ENCODE results near the gene MID1.

The MID1 gene

DNA sequence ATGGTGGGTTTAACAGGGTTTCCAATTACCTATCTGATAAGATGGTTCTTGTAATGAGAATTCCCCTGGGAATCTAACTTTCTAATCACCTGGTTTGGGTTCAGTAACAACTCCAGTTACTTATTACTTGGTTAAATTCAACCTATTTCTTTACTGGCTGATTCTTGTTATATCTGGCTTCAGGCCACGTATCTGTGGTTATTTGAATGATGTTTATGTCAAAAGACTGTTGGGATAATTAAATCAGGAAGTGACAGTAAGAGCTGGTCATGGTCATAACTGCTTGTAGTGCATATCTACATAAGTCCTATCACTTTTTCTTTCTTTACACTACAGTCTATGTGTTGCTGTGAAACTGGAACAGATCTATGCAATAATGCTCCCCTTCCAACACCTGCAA lies 108.1 kb downstream of the MID1 start:
- Histone ChIP-seq H3K9me3 (ENCODE audit: insufficient read depth, low read length) (no peaks in the 10 kb centered on the region), H3K4me1 (ENCODE audit: low read length) (no peaks in the 10 kb centered on the region), H3K36me3 (replicated peaks; ENCODE audit: low read depth, low read length) (no peaks in the 10 kb centered on the region), H2AFZ (ENCODE audit: low read depth, low read length) (no peak overlapping the region), H3K4me3 (ENCODE audit: low read length) (no peak overlapping the region), H3K9ac (ENCODE audit: low read length) (no peak overlapping the region), H3K79me2 (ENCODE audit: low read length) (no peaks in the 10 kb centered on the region), H3K27ac (ENCODE audit: low read length) (no peak overlapping the region), H4K20me1 (ENCODE audit: insufficient read depth, low read length) (no peaks in the 10 kb centered on the region), H3K27me3 (ENCODE audit: low read depth, low read length) (no peaks in the 10 kb centered on the region), H3K4me2 (ENCODE audit: low read length) (no peak overlapping the region)
- no peak for TF ChIP-seq EZH2phosphoT487 (IDR thresholded peaks at IDR 0.05; ENCODE audit: low read depth)
- TF ChIP-seq, protein P1, sequence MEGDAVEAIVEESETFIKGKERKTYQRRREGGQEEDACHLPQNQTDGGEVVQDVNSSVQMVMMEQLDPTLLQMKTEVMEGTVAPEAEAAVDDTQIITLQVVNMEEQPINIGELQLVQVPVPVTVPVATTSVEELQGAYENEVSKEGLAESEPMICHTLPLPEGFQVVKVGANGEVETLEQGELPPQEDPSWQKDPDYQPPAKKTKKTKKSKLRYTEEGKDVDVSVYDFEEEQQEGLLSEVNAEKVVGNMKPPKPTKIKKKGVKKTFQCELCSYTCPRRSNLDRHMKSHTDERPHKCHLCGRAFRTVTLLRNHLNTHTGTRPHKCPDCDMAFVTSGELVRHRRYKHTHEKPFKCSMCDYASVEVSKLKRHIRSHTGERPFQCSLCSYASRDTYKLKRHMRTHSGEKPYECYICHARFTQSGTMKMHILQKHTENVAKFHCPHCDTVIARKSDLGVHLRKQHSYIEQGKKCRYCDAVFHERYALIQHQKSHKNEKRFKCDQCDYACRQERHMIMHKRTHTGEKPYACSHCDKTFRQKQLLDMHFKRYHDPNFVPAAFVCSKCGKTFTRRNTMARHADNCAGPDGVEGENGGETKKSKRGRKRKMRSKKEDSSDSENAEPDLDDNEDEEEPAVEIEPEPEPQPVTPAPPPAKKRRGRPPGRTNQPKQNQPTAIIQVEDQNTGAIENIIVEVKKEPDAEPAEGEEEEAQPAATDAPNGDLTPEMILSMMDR (IDR thresholded peaks at IDR 0.05; ENCODE audit: low read depth, low read length), result no peak

DNA sequence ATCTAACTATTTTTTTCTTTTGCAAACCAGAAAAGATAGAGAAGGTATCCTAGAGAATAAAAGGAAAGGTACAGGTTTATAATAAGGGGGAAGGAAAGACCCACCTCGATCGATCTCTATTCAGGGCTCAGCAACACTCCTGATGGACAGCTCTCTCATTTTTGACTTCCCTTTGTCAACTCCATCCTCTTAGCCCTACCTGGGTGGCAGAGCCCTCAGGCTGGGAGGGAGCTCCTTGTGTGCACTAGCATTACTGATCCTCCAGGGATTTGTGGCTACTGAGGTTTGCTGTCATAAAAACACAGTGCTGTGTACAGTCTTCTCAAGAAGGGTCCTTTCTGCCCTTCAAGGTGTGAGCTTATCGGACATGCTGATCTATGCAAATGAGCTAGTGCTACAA lies 111.0 kb downstream of the MID1 start:
- no peaks in the 10 kb centered on the region for H3K27me3 ChIP-seq (ENCODE audit: low read depth, low read length)
- TF ChIP-seq, protein P1 (IDR thresholded peaks at IDR 0.05; ENCODE audit: low read depth, low read length), result no peak
- TF ChIP-seq EZH2phosphoT487 (IDR thresholded peaks at IDR 0.05; ENCODE audit: low read depth), result no peak
- H3K36me3 ChIP-seq (replicated peaks; ENCODE audit: low read depth, low read length), result no peaks in the 10 kb centered on the region
- H3K4me3 ChIP-seq (ENCODE audit: low read length), result no peak overlapping the region
- no peaks in the 10 kb centered on the region for H4K20me1 ChIP-seq (ENCODE audit: insufficient read depth, low read length)
- no peak overlapping the region for H2AFZ ChIP-seq (ENCODE audit: low read depth, low read length)
- no peaks in the 10 kb centered on the region for H3K4me1 ChIP-seq (ENCODE audit: low read length)
- H3K4me2 ChIP-seq (ENCODE audit: low read length), result no peak overlapping the region
- H3K9ac ChIP-seq (ENCODE audit: low read length), result no peak overlapping the region
- H3K9me3 ChIP-seq (ENCODE audit: insufficient read depth, low read length), result no peaks in the 10 kb centered on the region
- H3K79me2 ChIP-seq (ENCODE audit: low read length), result no peaks in the 10 kb centered on the region
- H3K27ac ChIP-seq (ENCODE audit: low read length), result no peak overlapping the region

DNA sequence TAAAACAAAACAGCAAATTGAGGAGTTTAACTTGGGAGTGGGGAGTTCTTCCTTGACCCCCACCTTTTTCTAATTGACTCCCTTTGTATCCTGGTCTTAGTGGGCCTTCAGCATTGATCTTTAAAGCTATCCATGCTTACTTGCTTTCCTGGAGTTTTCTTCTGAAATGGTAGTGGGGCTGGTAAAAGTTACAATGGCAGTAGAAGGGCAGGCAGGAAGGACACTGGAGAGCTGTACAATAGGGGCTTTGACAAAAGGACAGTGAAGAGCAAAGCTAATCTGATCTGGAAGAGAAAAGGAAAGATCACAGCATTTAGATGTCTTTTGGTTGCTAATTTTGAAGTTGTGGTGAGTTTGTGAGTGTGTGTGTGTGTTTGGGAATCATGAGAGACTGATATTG lies 111.5 kb downstream of the MID1 start:
- H3K4me2 ChIP-seq (ENCODE audit: low read length), result no peak overlapping the region
- no peaks in the 10 kb centered on the region for H3K27me3 ChIP-seq (ENCODE audit: low read depth, low read length)
- H3K9me3 ChIP-seq (ENCODE audit: insufficient read depth, low read length), result no peaks in the 10 kb centered on the region
- TF ChIP-seq EZH2phosphoT487 (IDR thresholded peaks at IDR 0.05; ENCODE audit: low read depth), result no peak
- TF ChIP-seq, protein P1 (IDR thresholded peaks at IDR 0.05; ENCODE audit: low read depth, low read length), result no peak
- no peaks in the 10 kb centered on the region for H3K79me2 ChIP-seq (ENCODE audit: low read length)
- H4K20me1 ChIP-seq (ENCODE audit: insufficient read depth, low read length), result no peaks in the 10 kb centered on the region
- H3K4me1 ChIP-seq (ENCODE audit: low read length), result no peaks in the 10 kb centered on the region
- H3K9ac ChIP-seq (ENCODE audit: low read length), result no peak overlapping the region
- H3K27ac ChIP-seq (ENCODE audit: low read length), result no peak overlapping the region
- H2AFZ ChIP-seq (ENCODE audit: low read depth, low read length), result no peak overlapping the region
- H3K36me3 ChIP-seq (replicated peaks; ENCODE audit: low read depth, low read length), result no peaks in the 10 kb centered on the region
- no peak overlapping the region for H3K4me3 ChIP-seq (ENCODE audit: low read length)

DNA sequence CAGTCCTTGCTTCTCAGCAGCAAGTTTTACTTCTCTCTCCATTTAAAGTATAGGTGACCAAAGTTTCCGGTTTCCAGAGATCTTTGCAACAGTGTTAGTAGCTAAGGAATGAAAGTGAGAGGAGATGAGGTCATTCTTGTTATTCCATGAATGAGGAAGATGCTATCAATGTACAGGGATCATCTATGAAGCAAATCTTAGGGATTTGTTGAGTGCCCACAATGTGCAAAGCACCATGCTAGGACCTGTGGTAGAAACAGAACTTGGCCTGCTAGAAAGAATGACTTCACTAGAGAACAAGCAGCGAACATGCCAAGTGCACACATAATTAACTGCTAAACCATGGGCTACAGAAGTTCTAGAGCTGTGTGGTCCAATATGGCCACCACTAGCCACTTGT lies 112.5 kb downstream of the MID1 start:
- Histone ChIP-seq H2AFZ (ENCODE audit: low read depth, low read length) (no peak overlapping the region), H3K9ac (ENCODE audit: low read length) (no peak overlapping the region), H3K79me2 (ENCODE audit: low read length) (no peaks in the 10 kb centered on the region), H3K27ac (ENCODE audit: low read length) (no peak overlapping the region), H3K27me3 (ENCODE audit: low read depth, low read length) (no peaks in the 10 kb centered on the region), H3K4me2 (ENCODE audit: low read length) (no peak overlapping the region), H3K36me3 (replicated peaks; ENCODE audit: low read depth, low read length) (no peaks in the 10 kb centered on the region), H3K9me3 (ENCODE audit: insufficient read depth, low read length) (no peaks in the 10 kb centered on the region), H3K4me1 (ENCODE audit: low read length) (no peaks in the 10 kb centered on the region), H4K20me1 (ENCODE audit: insufficient read depth, low read length) (no peaks in the 10 kb centered on the region), H3K4me3 (ENCODE audit: low read length) (no peak overlapping the region)
- TF ChIP-seq, protein P1 (IDR thresholded peaks at IDR 0.05; ENCODE audit: low read depth, low read length), result no peak
- TF ChIP-seq EZH2phosphoT487 (IDR thresholded peaks at IDR 0.05; ENCODE audit: low read depth), result no peak
